Activated CD4-positive, alpha-beta T cell treated with anti-CD3 and anti-CD28 coated beads, Interleukin-2, amount 10 ng/mL, durations not matched to agents 7 days and 5 days (primary cell): Measurements from ENCODE around the gene DNAH8. TPM values are rescaled to one million over a fixed set of nuclear protein-coding genes. Genes with fewer than 3 reads are reported as not detected.
"Not testable (repeated sequence)": the region's sequence is repeated elsewhere in the genome, so short reads cannot be mapped to it uniquely, and the experiment has no call there.

Experiments used
- CTCF ChIA-PET: fragments of 350-600 bp; sonication (Branson Sonifier 250); formaldehyde crosslinking; loops from one replicate; lab custom pipeline; 2021; ENCODE audit warnings: antibody characterized with exemption; lab: Charles Lee
- POLR2A ChIA-PET: fragments of 350-600 bp; sonication (Branson Sonifier 250); formaldehyde crosslinking; loops from one replicate; lab custom pipeline; 2021; ENCODE audit warnings: antibody characterized with exemption; lab: Charles Lee
- DNase-seq: peaks from one replicate; pipeline ENCODE4 v3.0.0-alpha.2; 2020
- H3K27ac Mint-ChIP-seq: one replicate; pipeline ENCODE4 v1.8.0; 2021; ENCODE audit warnings: mild to moderate bottlenecking, moderate library complexity, mixed read lengths
- H3K27me3 Mint-ChIP-seq: one replicate; pipeline ENCODE4 v1.8.0; 2021; ENCODE audit warnings: mixed read lengths
- H3K36me3 Mint-ChIP-seq: one replicate; pipeline ENCODE4 v1.8.0; 2021; ENCODE audit warnings: low read depth, mixed read lengths
- H3K4me1 Mint-ChIP-seq: one replicate; pipeline ENCODE4 v1.8.0; 2021; ENCODE audit warnings: mixed read lengths
- H3K4me3 Mint-ChIP-seq: one replicate; pipeline ENCODE4 v1.8.0; 2021; ENCODE audit warnings: mild to moderate bottlenecking, moderate library complexity, mixed read lengths
- H3K9me3 Mint-ChIP-seq: one replicate; pipeline ENCODE4 v1.8.0; 2021; ENCODE audit warnings: mixed read lengths
- total RNA-seq, 2 experiments: library from RNA; stranded (reverse); gene quantifications; one replicate each; pipeline ENCODE4 v1.2.3, GENCODE V29; 2021

The DNAH8 gene
- total RNA-seq, 2 experiments from 2014 or later: 0.07 to 0.10 TPM

- H3K4me1 Mint-ChIP-seq: peaks cover 22% of the 10 kb centered on the region
Observed at GRCh38 chr6:38687043-38687353, 28.1 kb upstream of the DNAH8 start.

GRCh38 chr6:38687549-38687948 lies 27.6 kb upstream of the DNAH8 start:
- Mint-ChIP-seq H3K9me3 (no peaks in the 10 kb centered on the region), H3K4me3 (no peak overlapping the region), H3K27me3 (no peaks in the 10 kb centered on the region), H3K4me1 (peaks cover 22% of the 10 kb centered on the region), H3K27ac (no peak overlapping the region), H3K36me3 (peaks cover 23% of the 10 kb centered on the region)
- ChIA-PET CTCF (interaction anchor here (0.8 to 1.3 kb wide), 2 partner anchors 8 to 9 kb away, joined by 3 to 4 read pairs; no protein-coding TSS in a partner anchor), POLR2A (no interaction called here)
- DNase-seq: no peak

More at GRCh38 chr6:38687043-38687353, 28.1 kb upstream of the DNAH8 start:
- Mint-ChIP-seq H3K27ac (no peak overlapping the region), H3K36me3 (peaks cover 24% of the 10 kb centered on the region), H3K27me3 (no peaks in the 10 kb centered on the region), H3K9me3 (no peaks in the 10 kb centered on the region), H3K4me3 (no peak overlapping the region)
- DNase-seq: no peak
- ChIA-PET CTCF (interaction anchor here (0.8 kb wide), 1 partner anchor 8 kb away, joined by 3 read pairs; no protein-coding TSS in a partner anchor), POLR2A (no interaction called here)

GRCh38 chr6:38688579-38689087 lies 26.5 kb upstream of the DNAH8 start:
- H3K27ac Mint-ChIP-seq: peak overlapping the region; percentile 51
- CTCF ChIA-PET: interaction anchor here (0.6 to 1.3 kb wide), 2 partner anchors 9 to 61 kb away, joined by 3 to 4 read pairs; no protein-coding TSS in a partner anchor

GRCh38 chr6:38695227-38695900 lies 19.7 kb upstream of the DNAH8 start:
- Mint-ChIP-seq H3K4me1 (peaks cover 33% of the 10 kb centered on the region), H3K36me3 (peaks cover 34% of the 10 kb centered on the region), H3K27ac (no peak overlapping the region), H3K9me3 (peaks cover 15% of the 10 kb centered on the region), H3K27me3 (no peaks in the 10 kb centered on the region), H3K4me3 (no peak overlapping the region)
- ChIA-PET CTCF (interaction anchor here (1.0 kb wide), 1 partner anchor 18 kb away, joined by 3 read pairs; no protein-coding TSS in a partner anchor), POLR2A (interaction anchor here (0.6 kb wide), 1 partner anchor 94 kb away, joined by 3 read pairs; no protein-coding TSS in a partner anchor)
- DNase-seq: no peak

More at GRCh38 chr6:38688579-38689087, 26.5 kb upstream of the DNAH8 start:
- Mint-ChIP-seq H3K27me3 (no peaks in the 10 kb centered on the region), H3K4me1 (peaks cover 22% of the 10 kb centered on the region), H3K4me3 (no peak overlapping the region), H3K9me3 (no peaks in the 10 kb centered on the region), H3K36me3 (peaks cover 18% of the 10 kb centered on the region)
- POLR2A ChIA-PET: no interaction called here
- no peak for DNase-seq

DNA sequence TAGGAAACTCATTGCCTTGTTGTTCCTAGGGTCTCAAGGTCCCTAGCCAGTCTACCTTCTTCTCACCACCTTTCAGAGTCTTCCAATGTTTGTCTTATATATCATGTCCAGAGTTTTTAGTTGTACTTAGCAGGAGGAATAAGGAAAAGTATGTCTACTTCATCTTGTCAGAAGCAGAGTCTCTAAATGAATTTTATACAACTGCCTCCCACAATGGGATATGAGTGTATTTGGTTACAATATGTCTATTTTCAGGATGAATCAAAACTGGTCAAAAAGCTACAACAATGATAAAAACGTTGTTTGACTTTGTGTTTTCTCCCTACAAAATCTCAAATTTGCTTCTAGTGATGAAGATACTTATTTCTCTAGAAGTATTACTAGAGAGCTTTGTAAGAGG lies 19.2 kb upstream of the DNAH8 start:
- no peak overlapping the region for H3K4me3 Mint-ChIP-seq
- peaks cover 36% of the 10 kb centered on the region for H3K4me1 Mint-ChIP-seq
- no peak overlapping the region for H3K27ac Mint-ChIP-seq
- peaks cover 16% of the 10 kb centered on the region for H3K9me3 Mint-ChIP-seq
- POLR2A ChIA-PET: interaction anchor here (0.6 kb wide), 1 partner anchor 94 kb away, joined by 3 read pairs; no protein-coding TSS in a partner anchor
- peaks cover 40% of the 10 kb centered on the region for H3K36me3 Mint-ChIP-seq
- H3K27me3 Mint-ChIP-seq: no peaks in the 10 kb centered on the region
- no peak for DNase-seq
- CTCF ChIA-PET: interaction anchor here (1.0 kb wide), 1 partner anchor 18 kb away, joined by 3 read pairs; no protein-coding TSS in a partner anchor

DNA sequence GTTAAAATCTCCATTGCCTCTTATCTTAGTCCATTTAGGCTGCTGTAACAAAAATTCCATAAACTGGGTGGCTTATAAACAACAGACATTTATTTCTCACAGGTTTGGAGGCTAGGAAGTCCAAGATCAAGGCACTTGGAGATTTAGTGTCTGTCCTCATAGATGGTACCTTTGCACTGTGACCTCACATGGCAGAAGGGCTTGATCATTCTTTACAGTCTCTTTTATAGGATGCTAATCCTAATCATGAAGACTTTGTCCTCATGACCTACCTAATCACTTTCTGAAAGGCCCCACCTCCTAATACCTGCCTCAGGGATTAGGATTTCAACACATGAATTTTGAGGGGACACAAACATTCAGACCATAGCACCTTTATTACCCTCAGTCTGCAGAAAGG lies 18.8 kb upstream of the DNAH8 start:
- ChIA-PET CTCF (interaction anchor here (1.0 kb wide), 1 partner anchor 17 kb away, joined by 3 read pairs; no protein-coding TSS in a partner anchor), POLR2A (interaction anchor here (0.6 kb wide), 1 partner anchor 95 kb away, joined by 3 read pairs; no protein-coding TSS in a partner anchor)
- Mint-ChIP-seq H3K36me3 (peaks cover 44% of the 10 kb centered on the region), H3K27me3 (no peaks in the 10 kb centered on the region), H3K9me3 (peaks cover 20% of the 10 kb centered on the region), H3K4me1 (peaks cover 40% of the 10 kb centered on the region), H3K4me3 (no peak overlapping the region), H3K27ac (no peak overlapping the region)
- DNase-seq: no peak

DNA sequence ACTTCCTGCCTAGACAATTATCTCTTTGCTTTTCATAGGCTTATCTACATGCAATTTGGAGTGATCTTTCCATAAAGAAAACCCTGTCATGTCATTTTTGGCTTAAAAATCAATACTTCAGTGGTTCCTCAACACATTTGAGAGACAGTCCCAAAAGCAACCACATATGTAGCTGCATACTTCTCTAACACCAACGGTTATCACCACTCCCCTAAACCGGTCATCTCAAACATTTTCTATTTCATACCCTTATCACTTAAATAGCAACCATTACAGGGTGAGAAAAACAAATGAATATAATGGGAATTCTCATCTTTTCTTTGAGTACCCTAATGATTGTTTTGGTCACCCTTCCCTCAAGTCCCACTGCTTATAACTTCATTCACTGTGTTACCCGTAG lies 17.3 kb upstream of the DNAH8 start:
- Mint-ChIP-seq H3K4me3 (no peak overlapping the region), H3K9me3 (peaks cover 24% of the 10 kb centered on the region), H3K27ac (no peak overlapping the region), H3K36me3 (peaks cover 55% of the 10 kb centered on the region), H3K4me1 (peaks cover 51% of the 10 kb centered on the region), H3K27me3 (no peaks in the 10 kb centered on the region)
- ChIA-PET POLR2A (no interaction called here), CTCF (interaction anchor here (2.1 kb wide), 1 partner anchor 16 kb away, joined by 7 read pairs; no protein-coding TSS in a partner anchor)
- no peak for DNase-seq

- H3K27ac Mint-ChIP-seq, H3K4me3 Mint-ChIP-seq, DNase-seq, H3K27me3 Mint-ChIP-seq, POLR2A ChIA-PET: not testable (repeated sequence)
- peaks cover 50% of the 10 kb centered on the region for H3K36me3 Mint-ChIP-seq
- H3K9me3 Mint-ChIP-seq: peaks cover 24% of the 10 kb centered on the region
- CTCF ChIA-PET: interaction anchor here (0.7 kb wide), 1 partner anchor 26 kb away, joined by 3 read pairs; no protein-coding TSS in a partner anchor
- peaks cover 53% of the 10 kb centered on the region for H3K4me1 Mint-ChIP-seq
Observed at GRCh38 chr6:38699702-38700101, 15.4 kb upstream of the DNAH8 start.

DNA sequence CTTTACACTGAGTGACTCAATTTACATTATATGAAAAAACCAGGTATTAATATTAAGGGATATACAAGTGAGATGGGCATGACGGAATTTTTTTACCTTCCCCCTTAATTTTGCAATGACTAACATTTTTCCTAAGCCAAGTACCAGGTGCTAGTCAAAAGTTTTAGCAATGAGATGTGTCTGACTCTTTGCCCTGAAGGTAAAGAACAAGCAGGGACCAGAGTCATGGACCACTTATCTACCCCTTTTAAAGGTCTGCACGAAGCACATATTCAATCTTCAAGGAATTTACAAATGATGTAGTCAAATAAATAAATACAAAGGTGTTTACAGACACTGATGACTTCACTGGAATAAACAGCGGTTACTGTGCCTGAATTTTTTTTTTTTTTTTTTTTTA lies 13.6 kb upstream of the DNAH8 start:
- CTCF ChIA-PET: interaction anchor here (3.9 kb wide), 1 partner anchor 12 kb away, joined by 23 read pairs; the partner anchor contains the start of gene DNAH8
- H3K27ac Mint-ChIP-seq: peak overlapping the region; percentile 89
- DNase-seq: no peak
- POLR2A ChIA-PET: no interaction called here
- H3K9me3 Mint-ChIP-seq: peaks cover 24% of the 10 kb centered on the region
- peaks cover 3% of the 10 kb centered on the region for H3K27me3 Mint-ChIP-seq
- H3K4me1 Mint-ChIP-seq: peaks cover 47% of the 10 kb centered on the region
- H3K4me3 Mint-ChIP-seq: peak overlapping the region; percentile 82
- H3K36me3 Mint-ChIP-seq: peaks cover 45% of the 10 kb centered on the region

DNA sequence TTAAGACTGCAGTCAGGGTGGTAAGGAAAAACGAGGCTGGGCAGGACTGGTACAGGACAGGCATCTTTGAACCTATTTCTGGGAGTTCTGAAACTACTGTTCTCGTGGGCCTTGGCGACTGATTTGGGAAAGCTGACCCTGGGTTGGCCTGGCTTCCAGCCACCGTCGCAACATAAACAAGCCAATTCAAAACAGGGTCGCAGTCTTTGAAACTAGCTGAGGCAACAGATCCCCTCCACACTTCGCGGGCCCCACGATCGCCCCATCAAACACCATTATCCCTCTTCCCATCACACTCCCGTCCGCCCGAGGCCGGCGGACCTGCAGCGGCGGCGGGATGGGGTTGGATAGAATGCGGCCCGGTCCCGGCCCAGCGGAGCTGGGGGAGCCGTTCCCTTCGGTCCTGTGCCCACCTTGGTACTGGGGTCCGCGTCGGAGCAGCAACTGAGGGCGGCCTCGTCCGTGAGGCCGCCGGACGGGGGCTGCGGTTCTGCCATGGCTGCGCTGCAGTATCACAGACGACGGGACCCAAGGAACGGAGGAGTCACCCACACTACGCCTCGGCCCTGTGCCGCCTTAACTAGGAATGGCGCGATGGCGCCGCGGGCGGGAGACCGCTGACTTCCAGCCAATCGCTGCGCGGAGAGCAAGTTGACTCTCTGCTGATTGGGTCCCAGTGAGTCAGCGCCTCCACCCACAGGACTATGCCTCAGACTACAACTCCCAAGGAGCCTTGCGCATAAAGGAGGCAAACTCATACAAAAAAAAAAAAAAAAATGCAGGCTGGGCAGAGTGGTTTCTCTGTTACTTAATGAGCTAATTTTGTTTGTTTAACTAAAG lies 12.3 kb upstream of the DNAH8 start, which contains the start of gene GLO1:
TSS of gene GLO1 (minus strand) at position 588 of the 840 bp plus-strand sequence. CDS start at position 497, 91 bp downstream.
- Mint-ChIP-seq H3K4me1 (peaks cover 41% of the 10 kb centered on the region), H3K27ac (peak within 1 kb of the TSS; percentile 89), H3K27me3 (peaks cover 11% of the 10 kb centered on the region), H3K36me3 (peaks cover 42% of the 10 kb centered on the region), H3K4me3 (peak within 1 kb of the TSS; percentile 82), H3K9me3 (peaks cover 24% of the 10 kb centered on the region)
- CTCF ChIA-PET: interaction anchor here (0.6 to 3.9 kb wide), 5 partner anchors 8 to 442 kb away, joined by 3 to 23 read pairs (median 4); partner anchors contain the start of gene DNAH8
- POLR2A ChIA-PET: interaction anchor here (0.6 to 0.7 kb wide), 3 partner anchors 23 to 1270 kb away, joined by 3 to 6 read pairs (median 5); partner anchors contain the start of gene CMTR1
- peak; percentile 97 for DNase-seq

DNA sequence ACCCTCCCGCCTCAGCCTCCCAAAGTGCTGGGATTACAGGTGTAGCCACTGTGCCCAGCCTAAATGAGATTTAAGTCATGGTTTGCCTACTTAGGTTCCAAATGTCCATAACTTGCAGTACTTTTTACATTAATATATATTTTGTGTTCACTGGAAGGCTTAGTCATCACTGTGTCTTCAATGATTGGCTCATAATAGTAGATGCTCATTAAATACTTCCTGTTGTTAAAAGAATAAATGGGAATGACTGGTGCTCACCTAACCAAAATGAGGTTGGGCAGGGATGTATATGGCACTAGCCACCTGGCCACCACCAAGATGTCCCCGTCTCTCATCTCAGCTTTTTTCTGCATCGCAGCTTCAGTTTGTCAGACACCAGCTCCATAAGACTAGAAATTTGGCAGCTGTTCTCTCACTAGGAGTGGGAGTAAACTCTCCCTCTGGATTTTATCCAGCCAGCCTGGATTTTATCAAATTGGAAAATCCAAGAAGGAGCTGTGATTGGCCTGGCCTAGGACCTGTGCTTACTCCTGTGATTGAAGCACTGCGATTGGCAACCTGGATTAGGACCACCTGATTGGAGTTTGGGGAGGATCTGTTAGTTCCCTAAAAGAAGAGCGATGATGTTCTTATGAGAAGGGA lies 11.0 kb upstream of the DNAH8 start:
- H3K4me1 Mint-ChIP-seq: peaks cover 34% of the 10 kb centered on the region
- peaks cover 33% of the 10 kb centered on the region for H3K36me3 Mint-ChIP-seq
- H3K27me3 Mint-ChIP-seq: peaks cover 20% of the 10 kb centered on the region
- H3K27ac Mint-ChIP-seq: no peak overlapping the region
- POLR2A ChIA-PET: no interaction called here
- H3K9me3 Mint-ChIP-seq: peaks cover 20% of the 10 kb centered on the region
- DNase-seq: no peak
- CTCF ChIA-PET: interaction anchor here (3.9 kb wide), 1 partner anchor 10 kb away, joined by 23 read pairs; the partner anchor contains the start of gene DNAH8
- H3K4me3 Mint-ChIP-seq: no peak overlapping the region
